Left lobe of liver (tissue), 2 donors: ENCODE results near the gene CHD9NB. TPM values are rescaled to one million over a fixed set of nuclear protein-coding genes. Genes with fewer than 3 reads are reported as not detected.
"Not testable (repeated sequence)": the region's sequence is repeated elsewhere in the genome, so short reads cannot be mapped to it uniquely, and the experiment has no call there.

ENCODE experiments used
- ATAC-seq: fragments of 200-7000 bp; cut with Tn5 transposase; one replicate; pipeline ENCODE4 v1.9.1; 2020; ENCODE audit warnings: mild to moderate bottlenecking, moderate library complexity
- DNase-seq: peaks from one replicate; pipeline ENCODE4 v3.0.0-alpha.2; 2020; ENCODE audit warnings: low spot score
- total RNA-seq: library from RNA; stranded (reverse); gene quantifications from one replicate; pipeline ENCODE4 v1.2.1, GENCODE V29; 2021
- donor health status: DM: no; HTN: no; CAD: no; lungs with moderate emphysema.
- donor health status: DM: no; HTN: yes; CAD: no.

CHD9NB gene
- total RNA-seq, 1 donor from 2014 or later: 1.1 TPM

DNA sequence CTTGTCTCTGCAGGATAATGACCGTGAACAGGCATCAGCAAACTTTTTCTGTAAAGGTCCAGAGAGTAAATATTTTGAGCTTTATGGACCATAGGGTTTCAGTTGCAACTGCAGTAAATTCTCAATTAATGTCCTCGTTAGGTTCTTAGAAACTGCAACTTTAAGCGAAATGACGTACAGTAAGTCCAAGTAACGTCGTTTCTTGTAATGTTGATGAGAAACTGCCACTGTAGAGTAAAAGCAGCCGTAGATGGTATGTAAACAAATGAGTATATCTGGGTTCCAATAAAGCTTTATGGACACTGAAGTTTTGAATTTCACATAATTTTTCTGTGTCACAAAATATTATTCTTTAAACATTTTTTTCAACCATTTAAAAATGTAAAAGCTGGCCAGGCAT, 7.0 kb upstream of the CHD9NB start:
- no peak for ATAC-seq
- no peak for DNase-seq

DNA sequence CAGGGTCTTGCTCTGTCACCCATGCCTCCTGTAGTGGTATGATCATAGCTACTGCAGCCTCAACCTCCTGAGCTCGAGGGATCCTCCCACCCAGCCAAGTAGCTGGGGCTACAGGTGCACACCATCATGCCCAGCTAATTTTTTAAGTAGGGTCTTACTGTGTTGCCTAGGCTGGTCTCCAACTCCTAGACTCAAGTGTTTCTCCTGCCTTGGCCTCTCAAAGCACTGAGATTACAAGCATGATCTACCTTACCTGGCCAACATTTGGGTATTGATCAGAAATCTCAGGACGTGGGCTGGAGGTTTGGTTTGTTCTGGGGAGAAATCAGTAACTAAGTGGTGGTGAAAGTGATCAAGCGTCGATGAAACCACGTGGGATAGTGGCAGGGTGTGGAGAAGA, 6.2 kb upstream of the CHD9NB start:
- no peak for DNase-seq
- ATAC-seq: no peak

DNA sequence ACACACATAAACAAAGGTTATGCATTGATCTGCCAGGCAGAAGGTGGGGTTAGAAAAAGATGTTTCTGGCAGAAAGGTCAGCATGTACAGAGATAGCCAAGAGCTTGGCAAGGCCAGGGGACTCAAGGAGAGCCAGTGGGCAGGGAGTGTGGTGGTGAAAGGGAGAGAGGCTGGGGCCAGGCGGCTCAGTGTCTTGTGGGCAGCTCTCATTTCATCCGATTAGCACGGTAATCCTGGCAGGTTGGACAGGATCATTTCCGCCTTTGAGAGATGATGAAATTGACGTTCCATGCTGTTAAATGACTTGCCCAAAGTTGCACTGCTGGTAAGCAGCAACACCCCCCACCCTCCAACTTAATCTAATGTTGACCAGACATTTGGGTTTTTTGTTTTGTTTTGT, 5.7 kb upstream of the CHD9NB start:
- ATAC-seq (no peak), DNase-seq (no peak)

DNA sequence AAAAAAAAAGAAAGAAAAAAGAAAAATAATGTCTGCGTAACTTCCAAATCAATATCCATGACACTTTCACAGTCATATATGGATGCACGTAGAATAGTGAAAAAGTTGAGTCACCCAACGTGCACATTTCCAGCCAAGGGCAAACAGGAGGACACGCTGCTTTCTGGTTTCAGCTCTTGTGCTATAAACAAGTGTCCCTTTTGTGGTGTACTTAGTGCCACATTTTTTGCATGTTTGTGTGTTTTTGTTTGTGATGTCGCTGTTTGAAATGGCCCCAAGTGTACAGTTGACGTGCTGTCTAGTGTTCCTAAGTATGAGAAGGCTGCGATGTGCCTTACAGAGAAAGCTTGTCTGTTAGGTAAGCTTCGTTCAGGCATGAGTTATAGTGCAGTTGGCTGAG, 5.0 kb upstream of the CHD9NB start:
- ATAC-seq (no peak), DNase-seq (no peak)

DNA sequence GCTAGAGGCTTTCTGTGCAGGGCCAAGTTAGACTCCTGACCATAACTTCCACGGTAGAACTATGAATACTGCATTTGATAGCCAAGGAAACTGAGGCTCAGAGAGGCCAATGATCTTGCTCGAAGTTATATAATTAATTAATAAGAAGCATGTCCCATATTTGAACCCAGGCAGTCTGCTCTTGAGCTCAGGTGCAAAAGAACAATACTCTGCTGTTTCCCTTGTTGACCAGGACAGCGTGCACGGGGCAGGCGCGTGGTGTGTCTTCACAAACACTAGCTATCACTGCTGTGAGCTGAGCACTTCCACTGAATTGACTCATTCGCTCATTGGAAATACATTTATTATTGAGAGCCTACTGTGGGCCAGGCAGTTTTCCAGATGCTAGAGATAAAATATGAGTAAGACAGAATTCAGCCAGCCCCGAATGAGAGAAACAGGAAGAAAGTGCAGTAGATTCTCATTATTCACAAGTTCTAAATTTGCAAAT, 3.7 kb upstream of the CHD9NB start:
- peak; percentile 31 for ATAC-seq
- peak; percentile 88 for DNase-seq

DNA sequence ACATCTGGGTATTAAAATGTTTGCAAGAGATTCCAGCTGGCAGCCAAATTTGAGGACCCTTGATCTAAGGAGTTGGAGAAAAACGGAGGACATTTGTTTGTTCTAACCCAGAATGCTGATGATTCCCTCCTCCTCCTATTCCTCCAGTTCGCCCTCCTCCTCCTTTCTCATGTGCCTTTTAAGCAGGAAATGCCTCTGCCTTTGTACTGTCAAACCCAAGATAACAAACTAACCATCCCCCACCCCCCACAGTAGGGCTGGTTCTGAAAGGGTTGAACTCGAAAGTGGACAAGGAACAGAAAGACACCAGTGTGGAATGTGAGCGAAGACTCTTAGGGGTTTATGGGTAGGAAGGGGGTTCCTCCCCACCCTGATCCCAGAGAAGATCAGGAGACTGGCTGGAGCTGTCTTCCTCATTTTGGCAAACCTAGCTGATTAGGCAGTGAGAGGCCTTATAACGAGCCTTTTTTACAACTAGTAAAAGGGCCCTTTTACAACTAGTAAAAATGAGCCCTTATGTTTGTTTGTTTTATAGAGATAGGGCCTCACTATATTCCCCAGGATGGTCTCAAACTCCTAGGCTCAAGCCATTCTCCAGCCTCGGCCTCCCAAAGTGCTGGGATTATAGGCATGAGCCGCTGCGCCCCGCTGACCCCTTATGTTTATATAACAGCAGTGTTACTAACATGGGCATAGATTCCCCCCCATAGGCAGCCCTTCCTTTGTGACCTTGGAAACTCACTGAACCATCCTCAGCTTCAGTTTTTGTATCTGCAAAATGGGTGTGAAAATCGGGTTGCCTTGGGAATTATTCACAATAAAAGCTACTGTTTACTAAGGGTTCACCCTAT, 3.1 kb upstream of the CHD9NB start:
- peak; percentile 10 for ATAC-seq
- peak; percentile 60 for DNase-seq

DNA sequence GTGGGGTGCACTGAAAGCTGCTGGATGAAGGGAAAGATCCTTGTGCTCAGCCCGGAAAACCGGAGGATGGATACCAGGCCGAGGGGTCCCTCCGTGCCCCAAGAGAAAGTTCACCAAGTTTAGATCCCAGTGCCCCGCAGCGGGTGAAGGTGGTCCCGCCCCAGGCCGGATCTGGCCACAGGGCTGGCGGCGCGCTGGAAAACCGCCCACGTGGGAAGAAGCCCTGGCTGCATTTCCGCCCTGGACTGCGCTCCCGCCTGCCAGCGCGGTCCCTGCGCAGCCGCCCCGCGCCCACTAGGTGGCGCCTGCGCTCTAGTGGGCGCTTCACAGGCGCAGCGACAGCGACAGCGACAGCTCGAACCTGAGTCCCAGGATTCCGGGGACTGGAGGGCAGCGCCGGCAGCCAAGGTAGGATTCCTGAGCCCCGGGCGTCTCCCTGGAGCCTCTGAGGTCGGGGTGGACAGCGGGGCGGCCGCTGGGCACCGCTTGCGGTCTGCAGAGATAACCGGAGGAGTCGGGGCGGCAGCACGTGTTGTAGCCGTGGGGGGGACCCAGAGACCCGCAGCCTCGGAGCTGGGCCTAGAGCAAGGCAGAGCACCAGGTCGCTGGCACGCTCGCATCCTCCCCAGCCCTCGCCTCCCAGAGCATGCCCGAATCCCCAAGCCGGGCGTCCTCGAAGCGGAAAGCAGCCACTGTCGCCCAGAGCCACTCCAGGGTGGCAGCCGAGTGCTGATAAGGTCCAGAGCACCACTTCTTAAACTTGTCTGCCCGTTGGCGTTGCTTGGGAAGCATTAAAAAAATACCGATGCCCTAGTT, 2.2 kb upstream of the CHD9NB start, which contains the start of gene CHD9:
Gene CHD9, plus strand, starts transcription at position 322 of the 816 bp plus-strand sequence. CDS start 101,099 bp downstream, outside the sequence.
- ATAC-seq: peak; percentile 89
- peak; percentile 90 for DNase-seq

DNA sequence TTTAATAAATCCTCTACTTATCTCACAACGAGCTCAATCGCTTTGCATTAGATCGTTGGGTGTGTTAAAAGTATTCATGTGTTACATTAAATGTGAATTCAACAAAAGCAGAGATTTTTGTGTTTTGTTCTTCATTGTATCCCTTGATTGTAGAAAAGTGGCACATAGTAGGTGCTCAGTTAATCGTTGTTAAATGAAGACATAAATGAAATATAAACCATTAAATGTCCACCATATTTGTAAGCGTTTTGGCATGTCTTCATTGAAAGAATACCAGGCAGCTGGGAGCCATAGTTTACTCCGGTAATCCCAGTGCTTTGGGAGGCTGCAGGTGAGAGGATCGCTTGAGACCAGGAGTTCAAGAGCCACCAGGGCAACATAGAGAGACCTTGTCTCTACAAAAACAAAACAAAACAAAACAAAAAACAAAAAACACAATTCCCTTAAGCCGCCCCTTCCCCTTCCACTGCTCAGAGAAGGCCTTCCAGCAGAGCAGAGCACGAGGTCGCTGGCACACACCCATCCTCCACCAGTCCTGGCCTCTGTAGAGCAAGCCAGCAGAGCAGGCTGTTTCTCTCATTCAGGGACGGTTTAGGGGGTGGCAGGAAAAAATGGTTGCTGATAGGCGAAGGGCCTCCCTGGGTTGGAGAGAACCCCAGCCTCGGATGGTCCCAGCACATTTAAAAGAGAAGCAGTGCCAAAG, 1.4 kb upstream of the CHD9NB start:
- ATAC-seq (peak; percentile 51), DNase-seq (peak; percentile 74)

DNA sequence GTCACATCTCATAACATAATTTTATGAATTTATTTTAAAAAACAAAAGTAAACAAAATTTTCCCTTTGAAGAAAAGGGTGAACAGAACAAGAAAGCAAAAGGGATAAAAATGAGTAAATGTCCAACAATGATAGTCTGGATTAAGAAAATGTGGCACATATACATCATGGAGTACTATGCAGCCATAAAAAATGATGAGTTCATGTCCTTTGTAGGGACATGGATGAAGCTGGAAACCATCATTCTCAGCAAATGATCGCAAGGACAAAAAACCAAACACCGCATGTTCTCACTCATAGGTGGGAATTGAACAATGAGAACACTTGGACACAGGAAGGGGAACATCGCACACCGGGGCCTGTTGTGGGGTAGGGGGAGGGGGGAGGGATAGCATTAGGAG, 1.4 kb downstream of the CHD9NB start:
- not testable (repeated sequence) for DNase-seq, ATAC-seq

DNA sequence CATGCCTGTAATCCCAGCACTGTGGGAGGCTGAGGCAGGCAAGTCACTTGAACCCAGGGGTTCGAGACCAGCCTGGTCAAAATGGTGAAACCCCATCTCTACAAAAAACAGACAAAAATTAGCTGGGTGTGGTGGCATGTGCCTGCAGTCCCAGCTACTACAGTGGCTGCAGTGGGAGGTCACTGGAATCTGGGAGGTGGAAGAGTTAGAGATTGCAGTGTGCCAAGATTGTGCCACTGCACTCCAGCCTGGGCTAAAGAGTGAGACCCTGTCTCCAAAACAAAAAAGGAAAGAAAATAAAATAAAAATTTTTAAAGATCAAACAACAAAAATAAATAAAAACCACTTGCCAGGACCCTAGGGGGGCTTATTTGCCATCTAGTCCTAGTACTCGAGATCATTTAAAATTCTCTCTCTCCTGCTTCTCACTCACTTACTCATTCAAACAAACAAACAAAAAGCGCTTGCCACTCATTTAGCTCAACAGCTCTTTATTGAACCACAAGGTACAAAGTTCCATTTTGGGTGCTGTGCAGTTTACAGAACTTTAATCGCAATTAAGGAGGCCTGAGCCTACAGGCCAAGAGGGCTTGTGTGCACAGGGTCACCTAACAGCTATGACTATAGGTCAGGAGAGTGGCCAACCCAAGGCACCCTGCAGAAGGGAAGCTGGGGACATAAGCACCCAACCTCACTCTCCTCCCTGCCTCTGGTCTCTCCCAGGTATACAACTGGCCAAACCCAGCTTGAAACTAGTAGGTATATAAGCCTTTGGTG, 4.4 kb downstream of the CHD9NB start:
- ATAC-seq (peak; percentile 80), DNase-seq (peak; percentile 75)

DNA sequence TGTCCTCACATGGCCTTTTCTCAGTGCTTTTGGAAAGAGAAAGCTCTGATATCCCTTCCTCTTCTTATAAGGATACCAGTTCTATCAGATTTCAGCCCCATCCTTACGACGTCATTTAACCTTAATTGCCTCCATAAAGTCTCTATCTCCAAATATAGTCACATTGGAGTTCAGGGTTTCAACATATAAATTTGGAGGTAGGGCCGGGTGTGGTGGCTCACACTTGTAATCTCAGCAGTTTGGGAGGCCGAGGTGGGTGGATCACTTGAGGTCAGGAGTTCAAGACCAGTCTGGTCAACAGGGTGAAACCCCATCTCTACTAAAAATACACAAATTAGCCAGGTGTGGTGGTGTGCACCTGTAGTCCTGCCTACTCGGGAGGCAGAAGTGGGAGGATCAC, 5.2 kb downstream of the CHD9NB start:
- not testable (repeated sequence) for DNase-seq, ATAC-seq

DNA sequence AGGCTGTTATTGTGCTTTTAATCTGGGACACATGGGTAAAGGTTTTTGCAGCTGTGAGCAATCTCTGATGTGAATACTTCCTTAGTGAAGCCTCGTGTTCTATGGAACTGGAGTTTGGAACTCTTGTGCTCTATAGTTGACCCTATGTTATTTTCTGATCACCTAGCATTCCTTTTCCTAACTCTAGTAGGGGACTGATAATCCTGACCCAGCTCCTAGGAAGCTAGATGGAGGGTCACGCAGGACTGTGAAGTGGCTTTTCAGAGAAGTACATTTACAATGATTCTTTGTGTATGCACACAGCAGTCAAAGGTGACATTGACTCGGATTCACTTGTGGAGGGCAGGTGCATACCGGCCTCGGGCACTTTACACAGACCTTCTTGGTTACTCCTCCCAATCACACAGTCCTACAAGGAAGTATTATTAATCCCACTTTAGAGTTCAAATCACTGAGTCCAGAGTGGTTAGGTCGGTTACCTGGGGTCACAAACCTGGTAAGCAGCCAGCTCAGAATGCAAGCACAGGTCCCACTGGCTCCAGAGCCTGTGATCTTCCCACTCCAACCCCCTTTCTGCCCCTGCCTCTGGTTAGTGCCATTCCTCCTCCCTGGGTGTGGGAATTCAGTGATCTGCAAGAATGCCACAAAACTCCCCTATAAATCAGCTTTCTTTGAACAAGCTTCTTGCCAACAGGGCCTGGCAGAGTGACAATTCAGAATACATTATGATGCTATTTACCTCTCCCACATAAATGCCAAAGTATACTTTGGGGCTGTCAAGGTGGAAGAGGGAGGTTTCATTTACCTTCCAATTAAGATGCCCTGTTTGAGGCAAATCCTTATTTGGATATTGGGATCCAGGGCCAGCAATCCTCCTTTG, 7.1 kb downstream of the CHD9NB start:
- ATAC-seq (no peak), DNase-seq (no peak)

DNA sequence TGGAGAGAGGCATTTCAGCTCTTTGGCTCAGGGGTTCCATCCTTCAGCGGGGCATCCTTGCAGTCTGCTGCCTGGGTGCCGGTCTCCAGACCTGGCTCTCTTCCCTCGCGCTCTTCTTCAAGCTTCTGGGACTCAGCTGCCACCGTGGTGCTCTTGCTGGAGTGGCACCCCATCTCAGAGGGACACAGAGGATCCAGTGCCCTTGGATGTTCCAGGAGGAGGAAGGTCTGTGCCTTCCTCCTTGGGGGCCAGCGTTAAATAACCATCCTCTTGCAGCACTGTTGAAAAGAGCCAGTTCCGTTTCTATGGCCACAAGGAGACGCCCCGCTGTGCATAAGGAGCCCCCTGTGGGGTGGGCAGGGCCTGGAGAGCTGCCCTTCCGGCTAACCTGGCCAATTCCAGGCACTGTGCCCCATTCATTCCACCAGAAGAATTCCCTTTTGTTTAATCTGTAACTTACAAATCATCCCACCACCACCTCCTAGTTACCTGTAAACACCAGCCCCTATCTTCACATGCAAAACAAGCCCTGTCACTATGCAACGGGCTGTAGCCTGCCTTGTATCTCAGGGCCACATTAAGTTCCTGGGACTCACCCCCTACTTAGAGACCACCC, 8.6 kb downstream of the CHD9NB start:
- no peak for ATAC-seq

DNA sequence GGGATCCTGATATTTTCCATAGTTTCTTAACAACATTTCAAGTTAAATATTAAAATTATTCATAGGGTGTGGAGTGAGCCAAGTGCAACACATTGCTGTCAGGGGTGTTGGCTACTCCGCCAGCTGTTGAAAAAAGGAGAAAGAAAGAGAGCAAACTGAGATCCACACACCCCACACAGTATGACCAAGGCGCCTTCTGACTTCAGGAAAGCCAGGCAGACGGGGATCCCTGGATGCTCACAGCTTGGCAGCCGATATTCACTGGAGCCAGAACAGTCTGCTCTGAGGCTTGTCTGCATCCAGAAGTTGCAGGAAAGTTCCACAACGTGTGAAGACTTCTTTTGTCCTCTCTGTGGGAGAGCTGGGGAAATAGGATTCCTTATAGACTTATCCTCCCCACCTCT, 9.3 kb downstream of the CHD9NB start:
- no peak for DNase-seq

More for the DNA sequence above, 8.6 kb downstream of the CHD9NB start:
- DNase-seq: no peak

DNA sequence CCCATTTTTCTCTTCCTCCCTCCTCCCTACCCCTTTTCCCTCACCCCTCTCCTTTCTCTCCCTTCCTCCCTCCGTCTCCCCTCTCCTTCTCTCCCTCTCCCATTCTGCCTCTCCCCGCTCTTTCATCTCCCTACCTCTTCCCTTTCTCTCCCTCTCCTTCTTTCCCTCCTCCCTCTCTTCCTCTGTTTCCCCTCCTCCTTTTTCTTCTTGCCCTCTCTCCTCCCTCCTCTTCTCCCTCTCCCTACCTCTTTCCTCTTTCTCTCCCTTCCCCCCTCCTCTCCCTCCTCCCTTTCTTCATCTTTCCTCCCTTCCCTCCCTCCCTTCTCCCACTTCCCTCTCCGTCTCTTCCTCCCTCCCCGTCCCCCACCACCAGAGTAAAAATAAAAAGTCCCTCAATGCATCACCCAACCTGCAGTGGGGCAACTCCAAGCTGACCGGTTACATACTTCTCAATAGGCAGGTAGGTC, 10.4 kb downstream of the CHD9NB start:
- DNase-seq: no peak
- no peak for ATAC-seq

More for the DNA sequence above, 9.3 kb downstream of the CHD9NB start:
- ATAC-seq: no peak

DNA sequence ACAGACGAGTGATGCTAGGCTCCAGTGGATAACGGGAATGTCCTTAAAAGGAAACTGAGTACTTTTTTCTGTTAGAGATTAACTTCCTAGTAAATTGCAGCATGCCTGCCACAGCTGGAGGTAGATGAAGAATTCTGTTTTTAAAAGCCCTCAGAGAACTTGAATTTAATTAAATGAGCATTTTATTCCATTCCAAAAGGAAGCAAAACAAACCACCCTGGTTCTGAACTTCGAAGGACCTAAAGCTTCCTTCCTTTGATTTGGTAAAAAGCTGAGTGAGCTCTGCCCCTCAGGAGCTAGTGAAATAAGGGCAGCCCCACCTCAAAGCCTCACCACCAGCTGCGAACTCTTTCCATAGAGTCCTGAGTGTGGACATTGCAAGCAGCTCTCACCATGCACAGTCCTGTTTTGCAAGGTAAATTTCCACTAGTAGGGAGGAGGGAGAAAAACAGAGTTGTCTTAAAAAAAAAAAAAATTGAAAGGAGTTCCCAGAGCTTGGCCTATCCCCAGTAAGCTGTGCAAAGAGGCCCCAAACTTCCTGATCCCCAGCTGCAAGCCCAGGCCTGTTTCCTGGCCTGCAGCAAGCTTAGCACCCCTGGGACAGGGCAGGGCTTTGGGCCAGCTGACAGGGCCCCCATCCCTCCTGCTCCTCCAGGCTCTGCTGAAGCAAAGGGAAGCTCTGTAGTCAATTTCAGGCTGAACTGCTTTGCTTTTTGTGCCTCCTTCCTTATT, 11.2 kb downstream of the CHD9NB start:
- ATAC-seq (no peak), DNase-seq (no peak)

DNA sequence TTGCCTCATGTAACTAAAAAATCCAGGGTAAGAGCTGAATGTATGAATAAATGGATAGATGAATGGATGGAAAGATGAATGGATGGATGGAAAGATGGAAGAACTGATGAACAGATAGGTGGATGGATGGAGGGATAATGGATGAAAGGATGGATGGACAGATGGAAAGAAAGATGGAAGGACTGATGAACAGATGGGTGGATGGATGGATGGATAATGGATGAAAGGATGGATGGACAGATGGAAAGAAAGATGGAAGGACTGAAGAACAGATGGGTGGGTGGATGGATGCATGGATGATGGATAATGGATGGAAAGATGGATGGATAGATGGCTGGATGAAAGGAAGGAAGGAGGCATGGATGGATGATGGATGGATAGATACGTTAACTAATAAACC, 11.9 kb downstream of the CHD9NB start:
- DNase-seq (no peak), ATAC-seq (no peak)

DNA sequence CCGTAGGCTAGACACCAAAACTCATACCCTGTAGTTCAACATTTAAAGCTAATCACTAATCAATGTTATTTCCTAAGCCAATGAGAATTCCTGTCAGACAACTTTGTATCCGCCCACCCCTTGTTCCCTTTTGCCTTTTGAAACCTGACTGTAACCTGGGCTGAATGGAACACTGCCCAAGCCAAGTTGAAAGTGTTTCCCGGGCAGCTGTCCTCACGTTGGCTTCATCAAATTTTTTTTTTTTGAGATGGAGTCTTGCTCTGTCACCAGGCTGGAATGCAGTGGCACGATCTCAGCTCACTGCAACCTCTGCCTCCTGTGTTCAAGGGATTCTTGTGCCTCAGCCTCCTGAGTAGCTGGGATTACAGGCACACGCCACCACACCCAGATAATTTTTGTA, 16.0 kb downstream of the CHD9NB start:
- DNase-seq, ATAC-seq: not testable (repeated sequence)
